ENCODE data around the gene GALNT7.
A peak's percentile ranks its signal among the peaks of the same experiment; 100 is the strongest.
"Not testable (repeated sequence)": the region's sequence is repeated elsewhere in the genome, so short reads cannot be mapped to it uniquely, and the experiment has no call there.

The GALNT7 gene

GRCh38 chr4:173199553-173199952 lies 30.9 kb downstream of the GALNT7 start:
- no peak for DNase-seq

GRCh38 chr4:173200103-173200884 lies 31.7 kb downstream of the GALNT7 start:
- no peak for DNase-seq

- DNase-seq = no peak
These were observed 33.8 kb downstream of the GALNT7 start for GRCh38 chr4:173202395-173202794.

DNA sequence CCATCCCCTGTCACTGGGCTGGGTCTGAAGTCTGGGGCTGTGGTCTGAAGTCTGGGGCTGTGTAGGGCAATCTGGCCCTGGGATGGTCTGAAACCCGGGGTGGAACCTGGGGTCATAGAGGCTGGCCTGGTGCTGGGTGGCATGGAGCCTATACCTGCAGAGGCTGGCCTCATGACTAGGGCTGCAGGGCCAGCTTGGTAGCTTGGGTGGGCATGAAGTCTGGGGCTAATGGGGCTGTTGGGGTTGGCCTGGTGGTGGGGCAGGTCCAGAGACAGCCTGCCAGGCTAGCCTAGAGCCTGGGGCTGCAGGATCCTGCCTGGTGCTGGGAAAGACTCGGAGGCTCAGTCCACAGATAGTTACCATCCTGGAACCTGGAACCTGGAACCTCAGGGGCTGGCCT lies 37.0 kb downstream of the GALNT7 start:
- DNase-seq = no peak

GRCh38 chr4:173208420-173208819 lies 39.8 kb downstream of the GALNT7 start:
- no peak for DNase-seq

- DNase-seq = no peak
These were observed 42.6 kb downstream of the GALNT7 start for GRCh38 chr4:173211222-173211621.

DNA sequence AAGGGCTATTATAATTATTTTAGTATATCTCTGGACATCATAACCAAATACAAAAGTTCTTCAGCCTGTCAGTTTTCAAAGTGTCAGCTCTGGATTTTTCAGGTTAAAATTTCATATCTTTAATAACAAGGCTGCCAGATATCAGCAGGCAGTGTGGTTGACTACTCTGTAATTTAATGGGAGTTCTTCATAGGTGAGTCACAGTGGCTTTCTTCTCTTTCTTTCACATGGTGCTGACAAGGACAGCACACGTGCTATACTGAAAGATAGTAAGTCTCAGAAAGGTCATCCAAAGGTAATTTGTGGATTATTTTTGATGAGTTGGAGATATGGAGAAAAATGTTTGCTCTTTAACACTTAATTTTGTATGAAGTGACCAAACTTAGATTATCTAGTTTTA lies 43.2 kb downstream of the GALNT7 start:
- DNase-seq = peak; percentile 7

GRCh38 chr4:173212379-173212778 lies 43.8 kb downstream of the GALNT7 start:
- DNase-seq = no peak

GRCh38 chr4:173213296-173213695 lies 44.7 kb downstream of the GALNT7 start:
- DNase-seq = no peak

- no peak for DNase-seq
These were observed 45.6 kb downstream of the GALNT7 start for GRCh38 chr4:173214231-173214630.

DNA sequence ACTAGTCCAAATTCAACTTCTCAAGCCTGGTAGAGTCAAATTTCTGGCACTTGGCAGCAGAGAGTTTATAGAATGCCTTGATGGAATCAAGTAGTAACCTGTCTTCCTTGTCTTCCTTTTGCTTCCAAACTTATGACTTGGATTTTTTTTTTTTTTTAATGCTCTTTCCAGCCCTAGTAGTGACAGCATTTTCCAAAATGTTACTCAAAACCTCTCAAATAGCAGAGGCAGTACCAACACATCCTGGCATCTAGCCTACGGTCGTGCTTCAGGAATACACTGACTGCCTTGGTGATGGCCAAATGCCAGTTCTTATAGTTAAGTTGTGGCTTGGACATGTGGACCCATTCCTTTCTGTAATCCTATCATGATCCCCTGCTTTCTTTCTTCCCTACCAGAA lies 46.0 kb downstream of the GALNT7 start:
- peak; percentile 73 for DNase-seq

DNA sequence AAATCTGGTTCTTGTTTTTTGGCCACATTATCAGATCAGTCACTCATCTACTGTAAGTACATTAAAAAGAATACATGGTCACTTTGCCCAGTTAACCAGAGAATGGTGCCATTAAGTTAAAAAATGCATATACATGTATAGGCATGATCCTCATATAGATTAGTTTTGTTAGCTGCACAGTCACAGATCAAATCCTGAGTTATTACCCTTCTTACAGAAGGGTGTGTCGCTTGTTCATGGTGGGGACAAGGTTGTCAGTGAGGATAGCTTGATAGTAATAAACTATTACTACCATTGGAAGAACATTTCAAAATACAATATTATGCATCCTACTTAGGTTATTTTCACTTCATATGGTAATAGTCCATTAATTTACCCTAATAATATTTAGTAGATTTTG lies 48.5 kb downstream of the GALNT7 start:
- DNase-seq = no peak

GRCh38 chr4:173217727-173218126 lies 49.1 kb downstream of the GALNT7 start:
- no peak for DNase-seq

DNA sequence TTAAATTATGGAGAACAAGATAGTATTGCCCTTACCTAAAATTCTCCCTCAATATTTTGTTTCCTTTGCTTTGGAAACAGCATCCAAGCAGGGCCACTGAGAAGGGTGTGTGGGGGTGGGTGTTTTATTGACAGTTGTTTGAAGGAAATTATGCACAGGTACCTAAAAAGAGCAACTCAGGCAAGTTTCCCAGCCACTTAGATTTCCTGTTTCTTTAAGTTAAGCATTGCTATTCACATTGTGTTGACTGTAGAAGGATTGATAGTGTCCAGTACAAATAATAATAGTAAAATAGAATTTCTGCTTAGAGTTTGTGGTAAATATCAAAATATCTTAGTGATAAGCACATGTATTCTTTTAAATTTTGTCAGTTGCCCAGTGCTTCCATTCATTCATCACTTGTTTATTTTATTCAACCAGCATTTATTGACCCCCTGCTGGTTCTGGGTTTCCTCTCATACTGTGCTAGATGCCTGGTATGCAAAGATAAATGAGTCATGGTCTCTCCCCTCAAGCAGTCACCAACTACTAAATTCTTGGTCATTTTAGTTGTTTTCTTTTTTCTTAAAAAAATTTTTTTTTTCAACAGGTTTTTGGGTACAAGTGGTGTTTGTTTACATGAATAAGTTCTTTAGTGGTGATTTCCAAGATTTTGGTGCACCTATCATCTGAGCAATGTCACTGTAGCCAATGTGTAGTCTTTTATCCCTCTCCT lies 50.0 kb downstream of the GALNT7 start:
- DNase-seq = peak; percentile 21

GRCh38 chr4:173219126-173219437 lies 50.5 kb downstream of the GALNT7 start:
- not testable (repeated sequence) for DNase-seq

DNA sequence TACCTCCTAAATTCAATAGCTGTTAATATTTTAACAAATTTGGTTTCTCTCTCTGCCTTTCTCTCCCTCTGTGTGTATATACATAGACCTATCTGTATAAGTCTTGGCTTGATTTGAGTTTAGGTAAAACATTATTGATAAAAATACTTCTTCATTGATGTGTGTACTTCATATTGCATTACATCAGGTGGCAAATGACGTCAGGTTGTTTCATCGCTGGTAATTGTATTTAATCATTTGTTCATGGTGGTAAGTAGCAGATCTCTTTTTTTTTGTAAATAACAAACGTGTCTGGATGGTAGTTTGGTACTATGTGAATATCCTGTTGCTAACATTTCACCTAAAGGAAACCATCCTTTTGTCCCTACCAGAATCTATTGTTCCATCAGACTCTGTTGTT lies 55.1 kb downstream of the GALNT7 start:
- no peak for DNase-seq

- no peak for DNase-seq
These were observed 57.8 kb downstream of the GALNT7 start for GRCh38 chr4:173226401-173226888.

DNA sequence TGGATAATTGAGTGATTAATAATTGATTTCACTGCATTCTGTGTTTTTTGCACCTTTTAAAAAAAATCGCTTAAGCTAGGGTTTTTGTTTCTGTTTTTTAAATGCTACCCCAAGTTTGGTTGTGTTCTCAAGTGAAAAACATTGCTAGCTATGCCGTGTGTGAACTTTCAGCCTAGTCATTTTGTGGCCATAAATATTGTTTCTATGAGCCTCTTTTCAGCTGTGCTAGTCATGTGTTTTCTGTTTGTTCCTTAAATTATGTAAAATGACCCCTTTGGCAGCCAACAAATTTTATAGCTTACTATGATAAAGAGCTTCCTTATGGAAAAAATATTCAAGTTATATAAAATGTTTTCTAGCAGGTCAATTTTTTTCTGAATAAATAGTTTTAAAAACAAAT lies 59.1 kb downstream of the GALNT7 start:
- no peak for DNase-seq

- DNase-seq = no peak
These were observed 61.5 kb downstream of the GALNT7 start for GRCh38 chr4:173230062-173230461.

DNA sequence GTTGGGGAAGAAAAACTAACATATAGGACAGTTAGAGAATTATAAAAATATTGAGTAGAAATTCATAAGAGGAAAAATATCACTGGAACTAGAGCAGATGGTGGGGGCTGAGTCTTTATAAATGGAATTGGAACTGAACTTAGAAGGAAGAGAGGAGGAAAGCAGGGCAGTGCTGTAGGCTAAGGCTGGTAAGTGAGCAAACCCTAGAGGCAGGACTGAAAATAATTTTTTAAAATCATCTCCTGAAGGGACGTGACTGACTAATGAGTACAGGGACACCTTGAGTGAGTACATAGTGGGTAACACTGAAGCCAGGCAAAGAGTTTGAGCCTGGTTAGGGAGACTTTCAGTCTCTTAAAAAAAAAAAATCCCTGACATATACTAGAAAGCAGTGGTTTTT lies 63.3 kb downstream of the GALNT7 start:
- DNase-seq = peak; percentile 34

DNA sequence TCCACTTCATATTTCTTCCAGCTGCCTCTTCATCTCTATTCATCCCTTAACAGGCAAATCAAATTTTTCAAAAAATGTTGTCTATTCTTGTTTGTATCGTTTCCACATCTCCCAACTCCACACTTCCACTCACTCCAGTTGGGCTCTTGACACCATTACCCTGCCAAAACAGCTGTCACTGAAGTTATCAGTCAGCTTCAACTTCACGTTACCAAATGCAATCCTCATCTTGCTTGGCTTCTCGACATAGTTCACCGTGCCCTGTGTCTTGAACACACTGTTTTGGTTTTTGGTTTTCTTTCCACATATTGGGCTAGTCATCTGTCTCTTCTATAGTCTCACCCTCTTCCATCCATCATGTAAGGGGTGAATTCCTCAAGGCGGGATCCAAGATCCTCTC lies 65.2 kb downstream of the GALNT7 start:
- DNase-seq = no peak

- no peak for DNase-seq
These were observed 66.4 kb downstream of the GALNT7 start for GRCh38 chr4:173235050-173235449.

DNA sequence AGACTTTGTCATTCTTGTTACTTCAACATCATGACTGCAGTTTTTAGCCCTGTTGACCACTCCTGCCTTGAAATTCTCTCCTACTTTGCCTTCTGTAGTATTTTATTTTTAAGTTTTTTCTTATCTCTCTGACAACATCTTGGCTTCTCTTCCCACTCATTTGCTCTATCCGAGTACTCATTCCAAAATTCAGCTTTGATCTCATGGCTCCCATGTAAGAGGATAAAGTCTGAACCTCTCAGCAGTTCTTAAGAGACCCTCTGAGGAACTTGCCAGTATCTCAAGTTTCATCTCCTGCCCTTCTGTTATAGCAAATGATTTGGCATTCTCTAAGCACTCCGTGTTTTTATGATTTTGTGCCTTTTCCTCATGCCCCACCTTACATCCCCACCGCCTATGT lies 67.7 kb downstream of the GALNT7 start:
- DNase-seq = no peak

- no peak for DNase-seq
These were observed 68.5 kb downstream of the GALNT7 start for GRCh38 chr4:173237152-173237551.

- DNase-seq = no peak
These were observed 69.2 kb downstream of the GALNT7 start for GRCh38 chr4:173237762-173238161.
